ENCODE measurements around the gene DLGAP1.

Gene DLGAP1

GRCh38 chr18:3453540-3454364 is 1001.4 kb downstream of the DLGAP1 start:
- DNase-seq = peak; percentile 9 to 54

GRCh38 chr18:3452750-3453539 is 1002.2 kb downstream of the DLGAP1 start:
- no peak for DNase-seq

- DNase-seq = peak; percentile 31 to 44
Observed at GRCh38 chr18:3451989-3452749, 1002.9 kb downstream of the DLGAP1 start.

- DNase-seq = peak; percentile 82 to 83
Observed at GRCh38 chr18:3451183-3451988, 1003.7 kb downstream of the DLGAP1 start.

- no peak for DNase-seq
Observed at GRCh38 chr18:3450799-3451182, 1004.3 kb downstream of the DLGAP1 start.

- DNase-seq = peak; percentile 78 to 84
Observed at GRCh38 chr18:3450012-3450798, 1004.9 kb downstream of the DLGAP1 start, which contains the start of gene TGIF1. TSS of gene TGIF1 (plus strand) at chr18:3450172. CDS start at chr18:3450490, 318 bp downstream.

- no peak for DNase-seq
Observed at GRCh38 chr18:3449512-3450011, 1005.5 kb downstream of the DLGAP1 start.

- DNase-seq = peak; percentile 85 to 92
Observed at GRCh38 chr18:3448838-3449511, 1006.1 kb downstream of the DLGAP1 start.

GRCh38 chr18:3447895-3448837 is 1006.9 kb downstream of the DLGAP1 start:
- peak; percentile 90 to 94 for DNase-seq

GRCh38 chr18:3447068-3447894 is 1007.8 kb downstream of the DLGAP1 start:
- no peak for DNase-seq
